ENCODE results near the gene KCNJ12.

The KCNJ12 gene

GRCh38 chr17:21353326-21354010 lies 22.7 kb upstream of the KCNJ12 start:
- TF ChIP-seq CTCF (IDR thresholded peaks at IDR 0.05) = no peak

- no peak for TF ChIP-seq CTCF (IDR thresholded peaks at IDR 0.05)
Measured at GRCh38 chr17:21354796-21355385, 21.3 kb upstream of the KCNJ12 start.

- TF ChIP-seq CTCF (IDR thresholded peaks at IDR 0.05) = no peak
Measured at GRCh38 chr17:21355586-21355985, 20.6 kb upstream of the KCNJ12 start.

- TF ChIP-seq CTCF (IDR thresholded peaks at IDR 0.05) = no peak
Measured at GRCh38 chr17:21356537-21357127, 19.5 kb upstream of the KCNJ12 start.

- no peak for TF ChIP-seq CTCF (IDR thresholded peaks at IDR 0.05)
Measured at GRCh38 chr17:21357281-21357680, 18.9 kb upstream of the KCNJ12 start.

- no peak for TF ChIP-seq CTCF (IDR thresholded peaks at IDR 0.05)
Measured at GRCh38 chr17:21357696-21358656, 18.2 kb upstream of the KCNJ12 start.
